HCEC 1CT (cell line): ENCODE results near the gene PTPRN2.
"Not testable (repeated sequence)": the region's sequence is repeated elsewhere in the genome, so short reads cannot be mapped to it uniquely, and the experiment has no call there.

Source experiments
- DNase-seq: peaks from one replicate; pipeline ENCODE4 v3.0.0-alpha.2; 2017

PTPRN2 gene

GRCh38 chr7:158314394-158314793, 273.2 kb downstream of the PTPRN2 start:
- no peak for DNase-seq

DNA sequence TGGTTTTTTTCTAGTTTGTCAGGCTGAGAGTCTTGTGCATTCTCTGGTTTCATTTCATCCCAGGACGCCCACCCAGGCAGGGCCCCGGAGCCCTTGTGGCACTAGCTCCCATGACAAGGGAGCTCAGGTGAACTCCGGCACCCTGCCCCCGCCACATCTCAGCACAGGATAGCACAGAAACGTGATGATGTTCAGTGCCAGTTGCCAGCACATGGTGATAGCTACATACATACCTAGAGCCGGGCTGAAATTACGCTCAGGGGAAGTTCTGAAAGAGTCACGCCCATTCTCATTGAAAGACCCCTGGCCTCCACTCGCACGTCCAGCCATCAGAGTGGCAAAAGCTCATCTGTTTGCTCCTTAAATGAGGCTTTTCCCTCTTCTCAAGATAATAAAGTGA, 273.7 kb downstream of the PTPRN2 start:
- DNase-seq, result no peak

GRCh38 chr7:158312789-158313188, 274.8 kb downstream of the PTPRN2 start:
- DNase-seq, result no peak

DNA sequence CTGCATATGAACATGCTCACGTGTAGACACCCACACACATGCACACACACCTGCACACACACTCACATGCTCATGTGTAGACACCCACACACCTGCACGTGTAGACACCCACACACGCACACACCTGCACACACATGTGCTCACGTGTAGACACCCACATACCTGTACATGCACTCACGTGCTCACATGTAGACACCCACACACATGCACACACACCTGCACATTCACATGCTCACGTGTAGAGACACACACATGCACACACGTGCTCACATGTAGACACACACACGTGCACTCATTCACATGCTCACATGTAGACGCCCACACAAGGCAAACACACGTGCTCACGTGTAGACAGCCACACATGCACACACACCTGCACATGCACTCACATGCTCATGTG, 275.8 kb downstream of the PTPRN2 start:
- DNase-seq, result no peak

DNA sequence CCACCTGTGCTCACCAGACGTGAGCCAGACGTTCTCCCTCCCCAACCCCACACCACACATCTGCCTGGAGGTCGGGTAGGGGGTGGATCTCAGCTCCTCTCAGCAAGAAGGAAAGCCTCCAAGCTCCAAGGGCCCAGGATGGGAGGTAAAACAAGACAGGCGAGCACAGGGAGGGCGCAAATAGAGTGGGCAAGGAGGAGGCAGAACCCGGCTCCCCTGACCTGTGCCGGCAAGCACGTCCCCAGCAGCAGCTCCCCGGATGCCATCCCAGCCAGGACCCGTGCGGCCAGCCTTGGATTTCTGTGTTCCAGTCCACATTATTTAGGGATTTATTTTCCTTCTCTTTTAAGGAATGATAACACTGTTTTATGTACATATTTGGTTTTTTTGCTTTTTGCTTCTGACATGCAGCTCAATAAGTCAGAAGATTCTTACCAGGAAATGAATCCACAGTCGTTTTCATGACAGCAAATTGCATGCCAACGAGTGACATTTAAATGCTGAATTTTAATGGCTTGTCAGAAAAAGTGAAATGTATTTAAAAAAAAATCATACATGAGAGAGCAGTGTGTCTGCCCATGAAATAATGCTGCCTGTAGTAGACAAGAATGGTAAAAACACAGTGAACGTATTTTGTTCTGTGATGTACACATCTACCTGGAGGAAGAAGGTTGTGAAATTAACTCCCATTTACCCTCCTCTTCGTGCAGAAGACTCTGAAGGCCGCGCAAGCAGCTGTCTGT, 276.5 kb downstream of the PTPRN2 start:
- no peak for DNase-seq

GRCh38 chr7:158309868-158310763, 277.5 kb downstream of the PTPRN2 start:
- no peak for DNase-seq

DNA sequence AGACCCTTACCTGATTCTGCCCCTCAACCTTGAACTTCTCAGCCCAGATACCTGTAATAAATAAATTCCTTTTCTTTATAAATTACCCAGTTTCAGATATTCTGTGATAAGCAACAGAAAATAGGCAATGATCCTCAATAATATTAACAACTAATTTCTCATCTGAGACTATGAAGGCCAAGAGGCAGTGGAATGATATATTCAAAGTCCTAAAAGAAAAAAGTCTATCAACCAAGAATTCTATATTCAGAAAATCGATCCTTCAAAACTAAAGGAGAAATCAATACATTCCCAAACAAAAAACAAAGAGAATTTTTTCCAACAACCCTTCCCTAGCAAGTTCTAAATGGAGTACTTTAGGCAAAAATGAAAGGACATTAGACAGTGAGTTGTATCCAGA, 279.6 kb downstream of the PTPRN2 start:
- DNase-seq, result no peak

DNA sequence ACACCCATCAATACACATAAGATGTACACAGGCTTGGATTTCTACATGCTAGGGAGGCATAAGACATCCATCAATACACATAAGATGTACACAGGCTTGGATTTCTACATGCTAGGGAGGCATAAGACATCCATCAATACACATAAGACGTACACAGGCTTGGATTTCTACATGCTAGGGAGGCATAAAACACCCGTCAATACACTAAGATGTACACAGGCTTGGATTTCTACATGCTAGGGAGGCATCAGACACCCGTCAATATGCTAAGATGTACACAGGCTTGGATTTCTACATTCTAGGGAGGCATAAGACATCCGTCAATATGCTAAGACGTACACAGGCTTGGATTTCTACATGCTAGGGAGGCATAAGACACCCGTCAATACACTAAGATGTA, 283.6 kb downstream of the PTPRN2 start:
- not testable (repeated sequence) for DNase-seq

DNA sequence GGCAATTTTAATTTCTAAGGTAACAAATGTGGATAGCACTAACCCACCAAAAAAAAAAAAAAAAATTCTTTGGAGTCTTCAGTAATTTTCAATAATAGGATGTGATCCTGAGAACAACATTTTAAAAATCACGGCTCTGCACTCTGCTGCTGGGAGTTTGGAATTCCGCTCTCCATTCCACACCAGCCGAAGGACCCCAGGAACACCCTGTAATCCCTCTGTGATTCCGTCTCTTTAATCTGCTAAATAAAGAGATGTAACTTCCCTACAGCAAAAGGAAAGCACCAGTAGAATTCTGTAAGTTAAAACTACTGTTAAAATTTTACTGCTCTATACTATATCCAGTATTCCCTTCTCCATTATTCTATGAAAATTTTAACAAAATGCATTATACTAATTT, 284.5 kb downstream of the PTPRN2 start:
- no peak for DNase-seq

DNA sequence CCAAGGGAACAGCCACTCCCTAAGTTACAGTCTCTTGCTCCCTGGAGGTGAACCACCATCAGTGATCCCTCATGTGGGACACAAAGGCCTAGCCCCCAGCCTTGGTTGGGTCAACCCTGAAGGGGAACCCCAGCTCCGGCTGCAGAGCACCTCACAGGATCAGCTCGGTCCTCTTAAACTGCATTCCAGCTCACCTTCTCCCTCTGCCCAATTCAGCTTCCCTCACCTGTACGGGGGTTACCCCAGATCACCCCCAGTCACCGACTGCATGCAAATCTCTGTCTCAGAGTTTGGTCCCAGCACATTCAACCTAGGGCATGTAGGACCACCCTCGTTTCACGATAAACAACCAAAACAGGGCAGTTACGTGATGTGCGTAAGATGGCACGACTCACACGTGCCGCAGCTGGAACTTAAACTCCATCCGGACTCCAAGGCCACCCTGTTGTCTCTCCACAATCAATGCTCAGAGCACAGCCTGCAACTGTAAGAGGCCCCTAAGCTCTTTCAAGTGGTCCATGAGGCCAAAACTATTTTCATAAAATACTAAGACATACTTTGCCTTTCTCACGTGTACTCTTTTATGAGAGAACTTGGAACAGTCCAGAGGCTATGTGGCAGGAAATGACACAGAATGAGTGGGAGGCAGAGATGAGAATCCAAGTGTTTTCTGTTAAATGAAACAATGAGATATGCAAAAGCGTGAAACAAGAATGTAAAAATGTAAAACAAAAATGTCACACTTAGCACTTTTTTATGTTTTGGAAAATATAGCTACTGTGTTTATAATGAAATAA, 285.2 kb downstream of the PTPRN2 start:
- DNase-seq, result no peak

- DNase-seq, result no peak
Observed at GRCh38 chr7:158301207-158301606, 286.4 kb downstream of the PTPRN2 start.

- DNase-seq, result no peak
Observed at GRCh38 chr7:158300427-158300826, 287.2 kb downstream of the PTPRN2 start.

GRCh38 chr7:158299607-158300006, 288.0 kb downstream of the PTPRN2 start:
- no peak for DNase-seq

DNA sequence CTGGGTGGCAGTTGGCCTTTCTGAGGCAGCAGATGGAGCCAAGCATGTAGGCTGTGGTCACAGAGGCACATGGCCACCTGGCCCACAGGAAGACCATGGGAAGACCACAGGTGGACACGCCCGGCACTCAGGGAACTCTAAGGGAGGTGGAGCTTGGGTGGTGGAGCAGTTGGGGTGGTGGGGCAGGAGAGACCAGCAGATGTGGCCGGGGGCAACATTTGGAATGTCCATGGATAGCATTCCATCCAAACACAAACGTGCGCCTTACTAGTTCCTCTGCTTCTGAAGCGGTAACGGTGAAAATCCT, 290.9 kb downstream of the PTPRN2 start:
- no peak for DNase-seq

DNA sequence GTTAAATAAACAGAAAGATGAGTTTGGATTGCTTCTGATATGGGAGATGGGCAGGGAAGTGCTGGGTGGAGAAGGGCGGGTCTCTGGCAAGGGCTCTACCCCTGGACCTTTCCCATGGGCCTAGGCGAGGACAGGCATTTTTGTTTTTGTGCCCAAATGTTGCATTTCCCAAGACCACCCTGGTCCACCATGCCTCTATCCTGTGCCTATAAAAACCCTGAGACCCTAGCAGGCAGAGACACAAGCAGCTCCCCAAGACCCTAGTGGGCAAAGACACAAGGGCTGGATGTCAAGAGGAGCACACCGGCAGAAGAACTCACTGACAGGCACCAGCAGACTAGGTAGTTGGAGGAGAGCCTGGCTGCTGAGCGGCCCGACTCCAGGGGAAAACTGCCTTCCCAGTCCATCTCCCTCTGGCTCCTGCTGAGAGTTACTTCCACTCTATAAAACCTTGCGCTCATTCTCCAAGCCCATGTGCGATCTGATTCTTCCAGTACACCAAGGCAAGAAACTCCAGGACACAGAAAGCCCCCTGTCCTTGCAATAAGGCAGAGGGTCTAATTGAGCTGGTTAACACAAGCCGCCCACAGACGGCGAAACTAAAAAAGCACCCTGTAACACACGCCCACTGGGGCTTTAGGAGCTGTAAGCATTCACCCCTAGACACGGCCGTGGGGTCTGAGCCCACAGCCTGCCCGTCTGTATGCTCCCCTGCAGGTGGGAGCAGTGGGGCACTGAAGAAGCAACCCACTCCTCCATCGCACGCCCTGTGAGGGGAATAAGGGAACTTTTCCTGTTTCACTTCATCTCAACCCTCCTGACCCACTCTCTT, 291.4 kb downstream of the PTPRN2 start:
- DNase-seq, result no peak

- DNase-seq, result not testable (repeated sequence)
Observed at GRCh38 chr7:158294468-158295215, 293.0 kb downstream of the PTPRN2 start.

DNA sequence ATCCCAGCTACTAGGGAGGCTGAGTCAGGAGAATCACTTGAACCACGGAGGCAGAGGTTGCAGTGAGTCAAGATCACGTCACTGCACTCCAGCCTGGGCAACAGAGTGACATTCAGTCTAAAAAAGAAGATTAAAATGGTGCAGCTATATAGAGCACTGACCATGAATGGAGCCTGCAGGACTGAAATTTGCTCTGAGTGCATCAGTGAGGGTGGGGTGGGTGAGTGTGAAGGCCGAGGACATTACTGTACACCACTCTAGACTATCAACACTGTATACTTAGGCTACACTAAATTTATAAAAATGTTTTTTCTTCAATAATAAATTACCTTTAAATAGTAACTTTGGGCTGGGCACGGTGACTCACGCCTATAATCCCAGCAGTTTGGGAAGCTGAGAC, 294.7 kb downstream of the PTPRN2 start:
- DNase-seq, result no peak

DNA sequence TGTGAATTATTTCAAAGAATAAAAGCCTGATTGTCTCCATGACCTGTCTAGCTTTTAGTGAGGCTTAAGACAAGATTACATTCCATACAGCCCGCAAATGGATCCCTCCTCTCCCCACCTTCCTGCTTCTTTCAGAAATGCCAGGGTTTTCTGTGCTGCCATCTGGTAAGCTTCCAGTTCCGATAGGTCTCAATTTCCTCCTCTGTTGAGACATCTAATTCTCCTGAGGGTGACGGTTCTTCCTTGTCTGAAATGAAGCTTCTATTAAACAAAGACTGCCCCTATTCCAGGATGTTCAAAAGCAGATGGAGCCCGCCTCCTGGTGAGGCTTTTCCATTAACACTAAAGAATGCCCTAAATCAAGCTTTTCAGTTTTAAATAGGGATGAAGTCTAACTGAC, 295.6 kb downstream of the PTPRN2 start:
- DNase-seq, result no peak

DNA sequence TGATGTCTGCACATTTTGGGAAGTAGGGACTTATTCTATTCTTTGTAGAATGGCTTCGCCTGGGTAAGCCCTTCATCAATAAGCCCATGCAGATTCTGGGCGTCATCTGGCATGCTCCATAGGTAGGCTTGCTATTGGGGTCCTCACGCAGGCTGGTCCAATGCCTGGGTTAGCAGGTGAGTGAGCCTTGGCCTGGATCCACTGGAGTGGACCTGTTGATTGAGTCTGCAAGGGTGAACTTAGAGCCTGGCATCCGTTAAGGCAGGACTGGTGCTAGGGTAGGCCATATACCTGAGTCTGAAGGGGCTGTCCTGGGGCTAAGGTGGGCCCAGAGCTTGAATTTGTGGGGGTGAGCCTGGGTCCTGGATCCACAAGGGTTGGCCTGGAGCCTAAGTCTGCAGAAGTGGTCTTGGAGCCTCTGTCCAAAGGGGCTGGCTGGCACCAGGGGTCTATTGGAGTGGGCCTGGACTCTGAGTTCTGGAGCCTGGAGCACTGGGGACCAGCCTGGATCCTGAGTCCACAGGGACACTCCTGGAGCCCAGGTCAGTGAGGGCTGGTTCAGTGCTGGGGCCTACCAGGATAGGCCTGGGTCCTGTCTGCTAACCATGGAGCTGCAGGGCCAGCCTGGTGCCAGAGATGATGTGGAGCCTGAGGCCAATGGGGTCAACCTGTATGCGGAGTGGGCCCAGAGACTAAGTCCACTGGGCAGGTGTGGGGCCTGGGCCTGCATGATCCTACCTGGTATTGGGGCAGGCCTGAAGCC, 297.7 kb downstream of the PTPRN2 start:
- DNase-seq, result no peak

DNA sequence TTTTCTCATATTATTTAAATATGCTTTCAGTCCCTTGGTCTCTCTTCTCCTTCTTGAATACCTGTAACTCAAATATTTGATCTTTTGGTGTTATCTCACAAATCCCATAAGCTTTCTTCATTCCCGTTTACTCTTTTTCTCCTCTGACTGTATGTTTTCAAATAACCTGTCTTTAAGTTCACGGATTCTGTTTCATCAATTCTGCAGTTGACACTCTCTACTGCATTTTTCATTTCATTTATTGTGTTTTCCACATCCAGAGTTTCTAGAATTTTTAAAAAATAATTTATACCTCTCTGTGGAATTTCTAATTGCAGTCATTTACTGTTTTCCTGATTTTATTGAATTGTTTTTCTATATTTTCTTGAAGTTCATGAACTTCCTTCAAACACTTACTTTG, 298.4 kb downstream of the PTPRN2 start:
- DNase-seq, result no peak

- no peak for DNase-seq
Observed at GRCh38 chr7:158286210-158286609, 301.4 kb downstream of the PTPRN2 start.
